NCI-H446 (cell line): Measurements from ENCODE around the gene KCNQ1OT1.
"Not testable (repeated sequence)": the region's sequence is repeated elsewhere in the genome, so short reads cannot be mapped to it uniquely, and the experiment has no call there.

Experiments
- DNase-seq, 2 experiments: peaks; one replicate each; lab custom pipeline; 2025; lab: John Stamatoyannopoulos, UW

Gene KCNQ1OT1

DNA sequence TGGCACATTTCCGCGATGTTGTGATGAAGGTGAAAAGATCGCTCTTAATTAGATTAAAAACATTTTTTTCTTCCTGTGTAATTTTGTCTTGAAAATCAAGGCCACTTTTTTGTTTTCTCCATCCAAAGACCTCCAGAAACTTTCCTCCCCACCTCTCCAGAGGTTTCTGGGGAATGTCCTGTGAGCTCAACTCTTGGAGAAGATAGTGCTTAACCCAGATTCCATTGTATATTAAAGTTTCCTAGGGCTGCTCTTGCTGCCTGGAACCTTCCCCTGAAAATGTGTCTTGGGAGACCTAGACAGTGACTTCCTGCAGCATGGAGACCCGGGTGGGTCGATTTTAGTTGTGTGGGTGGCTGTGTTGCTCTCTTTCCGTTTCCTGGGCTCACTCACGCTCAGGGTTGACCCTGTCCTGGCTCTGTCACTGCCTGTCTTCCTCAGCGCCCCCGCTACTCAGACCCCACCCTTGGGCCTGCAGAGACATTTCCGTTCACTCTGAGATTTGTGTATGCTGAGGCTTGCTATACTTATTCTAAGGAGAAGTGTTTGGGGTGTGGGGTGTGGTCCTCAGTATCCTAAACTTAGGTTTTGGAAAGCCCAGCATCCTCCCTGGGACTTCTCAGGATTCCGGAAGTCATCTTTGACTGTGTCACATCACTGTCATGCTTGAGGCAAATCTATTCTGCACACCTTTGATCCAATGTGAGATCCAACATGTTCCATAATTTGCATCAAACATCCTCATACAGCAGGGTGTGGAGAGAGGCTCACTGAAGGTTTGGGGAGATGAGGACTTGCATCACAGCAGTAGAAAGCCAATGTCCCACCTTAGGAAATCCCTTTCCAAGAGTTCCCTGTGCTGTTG lies 47.2 kb downstream of the KCNQ1OT1 start:
- DNase-seq = no peak

DNA sequence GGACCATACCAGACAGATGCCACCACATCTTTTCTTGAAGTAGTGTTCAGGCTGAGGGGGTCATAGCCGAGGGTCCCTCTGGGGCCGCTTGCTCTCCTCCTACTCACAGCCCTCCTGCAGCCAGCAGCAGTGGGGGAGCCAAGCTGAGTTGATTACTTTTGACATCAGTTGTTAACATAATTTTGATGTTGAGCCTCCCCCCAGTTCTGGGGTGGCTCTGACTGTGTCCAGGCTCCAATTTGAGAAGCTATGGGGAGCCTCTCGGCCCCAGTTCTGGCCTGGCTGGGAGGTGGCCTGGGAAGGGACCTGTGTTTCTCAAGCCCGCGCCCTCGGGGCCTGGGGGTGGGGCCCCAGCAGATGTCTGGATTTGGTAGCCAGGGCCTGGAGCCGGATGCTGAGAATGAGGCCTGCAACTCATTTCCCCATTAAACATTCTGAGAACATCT lies 47.9 kb downstream of the KCNQ1OT1 start:
- no peak for DNase-seq

DNA sequence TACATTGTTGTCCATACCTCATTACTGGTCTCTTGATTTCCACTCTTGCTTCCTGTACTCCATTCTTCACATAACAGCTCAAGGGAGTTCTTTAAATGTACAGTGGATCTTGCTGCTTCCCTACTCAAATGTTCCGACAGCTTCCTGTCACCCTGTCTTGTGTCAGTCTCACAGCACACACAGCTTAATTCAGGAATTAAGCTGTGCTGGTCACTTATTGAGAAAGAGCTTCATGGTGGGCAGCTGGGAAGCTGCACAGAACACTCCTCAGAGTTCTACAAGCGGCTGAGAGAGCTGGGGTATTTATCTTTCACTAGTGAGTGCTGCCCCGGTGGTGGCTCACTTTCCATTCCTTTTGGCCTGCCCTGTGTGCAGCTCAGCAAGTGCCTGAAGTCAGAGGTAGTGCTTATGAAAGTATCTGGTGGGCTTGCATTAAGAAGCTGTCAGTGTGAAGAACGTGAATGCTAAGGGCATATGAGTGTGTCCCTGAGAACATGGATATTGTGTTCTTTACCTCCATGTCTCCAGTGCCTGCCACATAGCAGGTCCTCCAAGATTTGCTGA lies 48.7 kb downstream of the KCNQ1OT1 start:
- DNase-seq = no peak

DNA sequence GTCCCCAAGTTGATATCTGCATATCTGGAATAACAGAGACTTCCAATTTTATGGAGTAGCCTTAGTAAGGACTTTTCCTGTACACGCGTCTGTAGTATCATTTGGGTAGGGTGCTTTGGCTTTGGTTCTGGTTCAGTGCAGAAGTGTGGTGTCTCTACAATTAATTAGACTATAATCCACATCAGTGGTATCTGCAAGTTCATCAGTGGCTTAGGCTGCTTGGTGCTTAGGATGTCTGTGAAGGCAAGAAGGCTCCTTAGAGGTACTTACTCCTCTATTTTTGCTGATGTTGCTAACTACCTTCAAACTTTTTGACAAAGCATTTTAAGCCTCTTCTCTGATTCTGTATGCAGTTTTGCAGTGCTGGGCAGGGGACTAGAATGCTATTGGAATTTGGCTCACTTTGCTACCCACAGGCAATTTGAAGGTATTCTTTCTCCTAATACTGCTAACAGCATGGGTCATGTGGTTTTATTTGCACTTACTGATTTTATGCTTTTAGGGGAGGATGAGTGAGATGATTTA lies 49.4 kb downstream of the KCNQ1OT1 start:
- no peak for DNase-seq

DNA sequence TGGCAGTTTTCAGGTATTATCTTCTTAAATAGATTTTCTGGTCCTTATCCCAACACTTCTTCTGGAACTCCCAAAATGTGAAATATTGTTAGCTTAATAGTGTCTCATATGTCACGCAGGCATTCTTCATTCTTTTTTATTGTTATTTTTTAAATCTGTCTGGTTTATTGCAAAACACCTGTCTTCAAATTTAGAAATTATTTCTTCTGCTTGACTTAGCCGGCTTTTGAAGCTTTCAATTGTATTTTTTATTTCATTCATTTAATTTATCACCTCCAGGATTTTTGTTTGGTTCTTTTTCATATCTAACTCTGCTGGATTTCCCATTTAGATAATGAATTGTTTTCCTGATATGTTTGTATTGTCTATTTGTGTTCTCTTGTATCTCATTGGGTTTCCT lies 49.9 kb downstream of the KCNQ1OT1 start:
- no peak for DNase-seq

DNA sequence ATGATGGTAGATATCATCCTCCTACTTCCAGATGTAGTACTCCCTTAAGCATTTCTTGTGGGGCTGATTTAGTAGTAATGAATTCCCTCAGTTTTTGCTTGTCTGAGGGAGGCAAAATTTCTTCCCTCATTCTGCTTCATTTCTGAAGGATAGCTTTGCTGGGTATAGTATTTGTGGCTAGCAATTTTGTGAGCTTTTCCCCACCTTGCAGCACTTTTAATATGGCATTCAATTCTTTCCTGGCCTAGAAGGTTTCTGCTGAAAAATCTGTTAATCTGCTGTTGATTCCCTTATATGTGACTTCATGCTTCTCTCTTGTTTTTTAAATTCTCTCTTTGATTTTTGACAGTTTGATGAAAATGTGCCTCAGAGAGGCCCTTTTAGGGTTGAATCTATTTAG lies 50.4 kb downstream of the KCNQ1OT1 start:
- no peak for DNase-seq

DNA sequence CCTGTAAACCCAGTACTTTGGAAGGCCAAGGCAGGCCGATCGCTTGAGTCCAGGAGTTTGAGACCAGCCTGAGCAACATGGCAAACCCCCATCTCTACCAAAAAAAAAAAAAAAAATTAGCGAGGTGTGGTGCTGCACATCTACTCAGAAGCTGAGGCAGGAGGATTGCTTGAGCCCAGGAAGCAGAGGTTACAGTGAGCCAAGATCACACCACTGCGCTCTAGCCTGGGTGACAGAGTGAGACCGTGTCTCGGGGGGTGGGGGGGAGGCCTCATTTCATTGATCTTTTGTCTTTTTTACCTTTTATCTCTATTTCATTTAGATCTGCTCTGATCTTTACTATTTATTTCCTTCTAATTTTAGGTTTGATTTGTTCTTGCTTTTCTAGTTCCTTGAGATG lies 51.8 kb downstream of the KCNQ1OT1 start:
- DNase-seq = no peak

DNA sequence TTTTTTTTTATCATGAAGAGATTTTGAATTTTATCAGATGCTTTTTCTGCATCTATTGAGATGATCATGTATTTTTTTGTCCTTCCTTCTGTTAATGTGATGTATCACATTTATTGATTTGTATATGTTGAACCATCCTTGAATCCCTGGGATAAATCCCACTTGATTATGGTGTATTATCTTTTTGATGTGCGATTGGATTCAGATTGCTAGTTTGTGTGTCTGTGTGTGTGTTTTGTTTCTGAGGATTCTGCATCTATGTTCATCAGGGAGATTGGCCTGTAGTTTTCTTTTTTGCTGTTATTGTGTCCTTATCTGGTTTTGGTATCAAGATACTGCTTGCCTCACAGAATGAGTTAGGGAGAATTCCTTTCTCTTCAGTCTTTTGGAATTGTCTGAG lies 52.6 kb downstream of the KCNQ1OT1 start:
- DNase-seq = no peak

DNA sequence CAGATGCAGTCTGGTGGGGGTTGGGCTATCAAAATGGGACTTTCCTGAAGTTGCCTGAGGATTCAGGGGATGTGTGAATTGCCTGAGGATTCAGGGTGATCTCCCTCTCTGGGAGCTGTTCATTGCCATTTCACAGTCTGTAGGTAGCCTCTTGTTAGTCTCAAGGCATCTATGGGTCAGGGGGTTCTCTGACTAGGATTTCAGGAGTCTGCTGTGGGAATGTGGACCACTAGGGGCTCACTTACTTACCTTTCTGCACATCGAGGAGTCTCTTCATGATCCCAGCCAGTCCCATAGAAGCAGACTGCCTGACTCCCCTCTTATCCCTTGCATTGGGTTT lies 54.0 kb downstream of the KCNQ1OT1 start:
- no peak for DNase-seq

DNA sequence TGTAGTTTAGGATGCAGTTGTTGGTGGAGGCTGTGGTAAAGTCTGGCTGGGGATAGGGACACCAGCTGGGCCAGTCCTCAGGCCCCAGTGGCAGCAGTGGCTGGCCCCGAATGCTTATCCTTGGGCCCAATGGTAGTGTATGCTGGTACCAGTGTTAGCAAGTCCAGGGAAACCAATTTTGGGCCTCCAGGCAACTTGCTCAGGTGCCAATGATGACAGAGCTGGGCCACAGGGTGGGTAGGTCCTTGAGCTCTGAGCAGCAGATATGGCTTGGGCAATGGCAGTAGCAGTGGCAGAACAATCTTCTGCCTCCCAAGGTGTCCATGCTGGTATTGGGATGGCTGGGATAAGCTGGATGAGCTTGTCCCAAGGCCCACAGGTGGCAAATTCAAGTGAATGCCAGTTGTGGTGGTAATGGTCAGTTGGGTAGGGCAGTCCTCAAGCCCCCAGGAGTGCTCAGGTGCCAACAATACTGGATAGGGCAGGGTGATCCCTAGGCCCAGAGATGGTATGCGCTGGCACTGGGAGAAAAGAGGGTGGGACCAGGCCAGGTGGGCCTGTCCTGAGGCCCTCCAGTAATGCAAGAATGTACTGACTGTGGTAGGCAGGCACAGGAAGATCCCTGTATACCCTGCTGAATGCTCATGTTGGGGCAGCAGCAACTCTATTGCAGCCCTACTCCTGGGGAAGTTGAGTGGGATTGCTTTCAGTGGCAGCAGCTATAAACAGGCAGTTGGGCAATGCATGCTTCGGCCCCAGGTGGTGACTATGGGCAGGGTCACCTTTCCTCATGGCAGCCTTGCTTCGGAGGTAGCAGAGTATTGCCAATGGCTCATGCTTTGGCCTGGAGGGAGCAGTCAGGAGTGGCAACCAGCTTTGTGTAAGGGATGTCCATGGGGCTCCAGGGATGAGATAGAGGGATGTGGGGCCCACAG lies 54.7 kb downstream of the KCNQ1OT1 start:
- no peak for DNase-seq

DNA sequence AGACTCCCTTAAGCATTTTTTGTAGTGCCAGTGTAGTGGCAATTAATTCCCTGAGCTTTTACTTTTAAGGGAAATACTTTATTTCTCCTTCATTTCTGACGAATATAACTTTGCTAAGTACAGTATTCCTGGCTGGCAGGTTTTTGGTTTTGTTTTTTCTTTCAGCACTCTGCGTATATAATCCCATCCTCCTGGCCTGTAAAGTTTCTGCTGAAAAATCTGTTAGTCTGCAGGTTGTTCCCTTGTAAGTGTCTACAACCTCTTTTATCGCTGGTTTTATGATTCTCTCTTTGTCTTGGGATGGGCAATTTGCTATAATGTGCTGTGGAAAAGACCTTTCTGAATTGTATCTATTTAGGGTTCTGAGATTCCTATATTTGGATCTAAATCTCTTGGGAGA lies 56.0 kb downstream of the KCNQ1OT1 start:
- no peak for DNase-seq

DNA sequence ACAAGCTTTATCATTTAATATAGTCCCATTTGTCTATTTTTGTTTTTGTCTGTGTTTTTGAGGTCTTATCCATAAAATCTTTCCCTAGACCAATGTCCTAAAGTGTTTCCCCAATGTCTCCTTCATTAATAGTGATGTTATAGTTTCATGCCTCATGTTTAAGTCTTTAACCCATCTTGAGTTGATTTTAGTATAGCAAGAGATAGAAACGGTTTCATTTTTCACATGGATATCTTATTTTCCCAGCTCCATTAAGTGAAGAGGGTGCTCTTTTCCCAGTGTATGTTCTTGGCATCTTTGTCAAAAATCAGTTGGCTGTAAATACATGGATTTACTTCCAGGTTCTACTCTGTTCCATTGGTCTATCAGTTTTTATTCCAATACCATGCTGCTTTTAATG lies 58.2 kb downstream of the KCNQ1OT1 start:
- no peak for DNase-seq

DNA sequence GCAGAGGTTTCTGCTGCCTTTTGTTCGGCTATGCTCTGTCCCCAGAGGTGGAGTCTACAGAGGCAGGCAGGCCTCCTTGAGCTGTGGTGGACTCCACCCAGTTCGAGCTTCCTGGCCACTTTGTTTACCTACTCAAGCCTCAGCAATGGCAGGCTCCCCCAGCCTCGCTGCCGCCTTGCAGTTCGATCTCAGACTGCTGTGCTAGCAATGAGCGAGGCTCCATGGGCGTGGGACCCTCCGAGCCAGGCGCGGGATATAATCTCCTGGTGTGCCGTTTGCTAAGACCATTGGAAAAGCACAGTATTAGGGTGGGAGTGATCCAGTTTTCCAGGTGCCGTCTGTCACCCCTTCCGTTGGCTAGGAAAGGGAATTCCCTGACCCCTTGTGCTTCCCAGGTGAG lies 60.0 kb downstream of the KCNQ1OT1 start:
- not testable (repeated sequence) for DNase-seq

DNA sequence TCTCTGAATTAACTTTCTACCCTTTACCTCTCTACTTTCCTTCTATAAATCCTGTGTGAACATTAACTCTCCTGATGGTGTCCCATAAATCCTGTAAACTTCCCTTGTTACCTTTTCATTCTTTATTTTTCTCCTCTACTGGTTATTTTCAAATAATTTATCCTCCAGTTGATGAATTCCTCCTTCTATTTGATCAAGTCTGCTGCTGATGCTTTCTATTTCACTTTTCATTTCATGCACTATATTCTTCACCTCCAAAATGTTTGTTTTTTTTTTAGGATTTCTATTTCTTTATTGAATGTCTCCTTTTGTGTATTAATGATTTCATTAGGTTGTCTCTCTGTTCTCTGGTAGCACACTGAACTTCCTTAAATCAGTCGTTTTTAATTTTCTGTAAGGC lies 68.6 kb downstream of the KCNQ1OT1 start:
- DNase-seq = no peak

DNA sequence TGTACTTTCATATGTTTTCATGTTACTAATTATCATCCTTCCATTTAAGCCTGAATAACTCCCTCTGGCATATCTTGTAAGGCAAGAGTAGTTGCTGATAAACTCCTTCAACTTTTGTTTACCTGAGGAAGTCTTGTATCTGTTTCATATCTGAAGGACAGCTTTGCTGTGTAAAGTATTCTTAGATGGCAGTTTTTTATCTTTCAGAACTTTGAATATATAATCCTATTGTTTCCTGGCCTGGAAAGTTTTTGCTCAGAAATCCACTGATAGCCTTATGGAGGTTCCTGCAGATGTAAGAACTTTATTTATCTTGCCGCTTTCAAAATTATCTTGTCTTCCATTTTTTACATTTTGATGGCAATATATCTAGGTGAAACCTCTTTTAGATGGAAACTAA lies 69.1 kb downstream of the KCNQ1OT1 start:
- DNase-seq = no peak

DNA sequence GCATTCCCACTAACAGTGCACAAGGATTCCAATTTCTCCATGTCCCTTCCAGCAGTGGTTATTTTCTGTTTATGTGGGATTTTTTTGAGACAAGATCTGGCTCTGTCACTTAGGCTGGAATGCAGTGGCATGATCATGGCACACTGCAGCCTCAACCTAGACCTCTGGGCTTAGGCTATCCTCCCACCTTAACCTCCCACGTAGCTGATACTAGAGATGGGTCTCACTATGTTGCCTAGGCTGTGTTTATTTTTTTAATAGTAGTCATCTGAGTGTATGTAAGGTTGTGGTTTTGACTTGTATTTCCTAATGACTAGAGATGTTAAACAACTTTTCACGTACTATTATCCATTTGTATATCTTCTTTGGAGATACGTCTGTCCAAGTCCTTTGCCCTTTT lies 74.6 kb downstream of the KCNQ1OT1 start:
- DNase-seq = no peak

DNA sequence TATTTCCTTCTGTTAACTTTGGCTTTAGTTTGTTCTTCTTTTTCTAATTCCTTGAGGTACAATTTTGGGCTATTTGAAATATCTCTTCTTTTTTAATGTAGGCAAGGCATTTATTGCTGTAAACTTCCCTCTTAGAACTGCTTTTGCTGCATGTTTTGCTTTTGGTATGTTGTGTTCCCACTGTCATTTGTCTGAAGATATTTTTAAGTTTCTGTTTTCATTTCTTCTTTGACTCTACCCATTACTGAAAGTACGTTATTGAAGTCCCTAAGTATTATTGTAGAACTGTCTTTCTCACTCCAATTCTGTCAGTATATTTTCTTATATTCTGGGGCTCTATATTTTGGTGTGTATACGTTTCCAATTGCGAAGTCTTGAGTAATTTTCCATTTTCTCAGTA lies 77.9 kb downstream of the KCNQ1OT1 start:
- DNase-seq = no peak

DNA sequence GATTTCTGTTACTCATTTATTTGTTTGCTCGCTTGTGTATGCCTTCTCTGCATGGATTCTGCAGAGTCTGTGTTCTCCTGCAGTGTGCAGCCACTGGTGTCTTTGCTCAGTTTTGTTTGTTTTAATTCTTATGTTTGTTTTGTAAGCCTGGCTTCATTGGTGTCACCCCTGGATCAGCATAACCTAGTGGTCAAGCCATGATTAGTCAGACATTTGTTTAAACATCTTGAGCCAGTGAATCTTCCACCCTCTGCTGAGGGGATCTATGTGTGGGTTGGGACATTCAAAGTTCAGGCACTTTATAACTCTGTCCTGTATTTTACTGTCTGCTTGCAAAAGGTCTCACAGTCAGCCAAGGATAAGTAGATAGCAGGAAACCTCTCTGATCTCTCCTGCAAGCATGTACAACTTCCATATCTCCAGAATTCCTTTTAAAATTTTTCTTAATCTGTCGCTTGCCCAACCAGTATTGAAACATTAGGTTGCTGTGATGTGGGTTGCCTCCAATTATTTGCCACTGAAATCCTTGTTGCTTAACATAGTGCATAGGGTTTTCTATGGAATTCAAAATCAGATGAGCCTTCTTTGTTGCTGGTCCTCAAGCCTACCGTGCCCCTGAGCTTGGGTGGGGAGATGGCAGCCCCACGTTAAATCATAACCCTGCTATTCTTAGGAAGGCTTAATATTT lies 86.8 kb downstream of the KCNQ1OT1 start:
- DNase-seq = no peak

DNA sequence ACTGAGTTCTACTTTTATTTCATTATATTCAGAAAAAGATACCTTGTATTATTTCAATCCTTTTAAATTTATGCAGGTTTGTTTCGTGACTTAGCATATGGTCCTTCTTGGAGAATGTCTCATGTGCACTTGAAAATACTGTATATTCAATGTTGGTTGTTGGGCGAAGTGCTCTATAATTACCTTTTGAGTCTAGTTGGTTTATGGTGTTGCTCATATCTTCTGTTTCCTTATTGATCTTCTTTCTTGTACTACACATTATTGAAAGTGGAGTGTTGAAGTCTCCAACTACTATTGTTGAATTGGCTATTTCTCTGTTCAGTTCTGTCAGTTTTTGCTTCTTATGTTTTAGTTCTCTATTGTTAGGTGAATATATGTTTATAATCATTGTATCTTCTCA lies 90.4 kb downstream of the KCNQ1OT1 start:
- DNase-seq = no peak

DNA sequence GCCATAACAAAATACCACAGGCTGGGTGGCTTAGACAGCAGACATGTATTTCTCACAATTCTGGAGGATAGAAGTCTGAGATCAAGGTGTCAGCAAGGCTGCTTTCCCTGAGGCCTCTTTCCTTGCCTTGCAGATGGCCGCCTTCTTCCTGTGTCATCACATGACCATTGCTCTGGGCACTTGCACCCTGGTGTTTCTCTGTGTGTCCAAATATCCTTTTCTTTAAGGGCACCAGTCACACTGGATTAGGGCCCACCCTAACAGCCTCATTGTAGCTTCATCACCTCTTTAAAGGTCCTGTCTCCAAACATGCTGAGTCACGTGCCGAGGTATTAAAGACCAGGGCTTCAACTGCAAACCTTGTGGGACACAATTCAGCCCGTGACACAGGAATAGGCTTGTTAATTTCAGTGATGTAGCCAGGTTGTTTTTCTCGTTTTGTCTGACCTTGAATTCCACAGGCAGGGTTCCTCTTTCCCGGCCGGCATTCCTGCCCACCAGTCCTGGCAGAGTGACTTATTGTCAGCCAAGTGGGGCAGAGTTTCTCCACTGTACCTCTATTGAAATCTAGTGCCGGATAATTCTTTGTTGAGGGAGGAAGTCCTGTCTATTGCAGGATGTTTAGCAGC lies 100.1 kb downstream of the KCNQ1OT1 start:
- no peak for DNase-seq

DNA sequence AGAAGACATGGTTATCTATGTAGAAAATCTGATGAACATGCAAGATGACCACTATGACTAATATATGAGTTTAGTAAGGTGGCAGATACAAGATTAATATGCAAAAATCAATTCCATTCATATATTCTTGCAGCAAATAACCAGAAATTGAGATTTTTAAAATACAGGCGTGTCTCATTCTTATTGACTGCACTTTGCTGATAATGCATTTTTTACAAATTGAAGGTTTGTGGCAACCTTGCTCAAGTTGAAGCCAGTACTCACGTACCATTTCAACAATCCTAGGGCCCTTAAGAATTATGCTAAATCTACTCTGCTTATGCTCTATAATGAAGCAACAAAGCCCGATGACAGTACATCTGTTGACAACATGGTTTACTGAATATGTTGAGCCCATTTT lies 104.6 kb downstream of the KCNQ1OT1 start:
- no peak for DNase-seq

DNA sequence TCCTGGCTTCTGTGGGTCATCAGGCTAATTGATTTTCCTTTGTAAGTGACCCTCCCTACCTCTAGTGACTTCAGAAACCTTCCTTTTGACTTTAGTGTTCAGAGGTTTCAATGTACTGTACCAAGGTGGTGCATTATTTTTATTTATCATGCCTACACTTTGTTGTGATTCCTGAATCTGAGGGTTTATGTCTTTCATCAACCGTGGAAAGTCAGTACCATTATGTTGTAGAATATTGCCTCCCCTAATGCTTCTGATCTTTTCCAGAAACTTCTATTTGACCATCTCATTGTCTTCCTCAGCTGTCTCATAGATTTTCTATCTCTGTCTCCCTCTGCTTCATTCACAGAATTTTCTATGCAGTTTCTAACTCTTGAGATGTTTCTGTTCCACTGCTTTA lies 105.5 kb downstream of the KCNQ1OT1 start:
- DNase-seq = no peak
